ENCODE measurements around the gene C1QL3.

The C1QL3 gene

DNA sequence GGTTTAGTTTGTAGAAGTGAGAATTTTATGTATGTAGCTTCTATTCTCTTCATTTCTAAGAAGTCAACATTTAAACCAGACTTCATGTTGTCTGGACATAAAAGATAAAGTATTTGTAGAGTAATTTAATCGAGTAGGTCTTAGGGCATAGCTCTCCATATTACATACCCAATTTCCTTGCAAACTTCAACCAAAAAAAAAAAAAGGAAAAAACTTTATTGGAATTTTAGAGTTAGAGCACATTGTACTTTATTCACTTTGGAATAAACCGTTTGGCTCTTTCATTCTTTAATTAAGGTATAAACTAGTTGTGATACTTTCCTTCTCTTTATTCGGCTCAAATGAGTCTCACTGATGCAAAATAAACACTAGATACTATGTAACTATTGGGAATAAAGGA lies 48.9 kb downstream of the C1QL3 start:
- TF ChIP-seq ZNF274 (IDR thresholded peaks at IDR 0.05; ENCODE audit: low read depth, low read length) = no peak
- no peak overlapping the region for H3K4me3 ChIP-seq (ENCODE audit: low read length)

DNA sequence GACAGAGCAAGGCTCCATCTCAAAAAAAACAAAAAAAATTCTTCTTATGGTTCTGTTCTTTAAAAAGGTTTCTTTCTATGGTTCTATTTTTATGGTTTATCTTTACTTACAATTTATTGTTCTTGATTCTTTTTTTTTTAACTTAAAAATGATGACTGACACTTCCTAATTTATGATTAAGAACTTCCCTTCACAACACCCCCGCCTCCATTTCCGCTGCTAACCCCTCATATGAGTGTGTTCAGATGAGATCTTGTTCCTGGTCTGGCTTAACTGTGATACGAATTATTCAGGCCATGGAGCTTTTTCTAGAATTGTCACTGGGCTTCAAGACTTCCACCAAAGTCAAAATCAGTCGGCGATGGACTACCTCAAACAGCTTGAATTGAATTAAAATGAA lies 50.9 kb downstream of the C1QL3 start:
- no peak for TF ChIP-seq ZNF274 (IDR thresholded peaks at IDR 0.05; ENCODE audit: low read depth, low read length)
- H3K4me3 ChIP-seq (ENCODE audit: low read length) = no peak overlapping the region

DNA sequence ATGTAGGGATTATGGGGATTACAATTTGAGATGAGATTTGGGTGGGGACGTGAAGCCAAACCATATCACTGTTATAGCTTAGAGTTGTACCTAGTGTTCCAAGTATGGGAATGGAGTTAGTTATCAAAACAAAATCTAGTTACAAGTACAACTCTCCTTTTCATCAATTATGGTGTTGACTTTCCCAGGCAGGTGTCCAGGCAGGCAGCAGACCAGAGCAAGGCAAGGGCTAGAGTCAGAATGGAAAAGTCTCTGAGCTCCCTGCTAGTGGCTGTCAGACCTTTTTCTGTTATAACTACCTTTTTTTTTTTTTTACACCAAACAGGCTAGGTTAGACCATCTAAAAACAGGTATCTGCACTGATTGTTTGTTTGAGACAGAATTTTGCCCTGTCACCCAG lies 55.7 kb downstream of the C1QL3 start:
- H3K4me3 ChIP-seq (ENCODE audit: low read length) = no peak overlapping the region
- TF ChIP-seq ZNF274 (IDR thresholded peaks at IDR 0.05; ENCODE audit: low read depth, low read length) = no peak
